ENCODE data around the gene MTMR11.
A peak's percentile ranks its signal among the peaks of the same experiment; 100 is the strongest.
"Not testable (repeated sequence)": the region's sequence is repeated elsewhere in the genome, so short reads cannot be mapped to it uniquely, and the experiment has no call there.

MTMR11 gene

DNA sequence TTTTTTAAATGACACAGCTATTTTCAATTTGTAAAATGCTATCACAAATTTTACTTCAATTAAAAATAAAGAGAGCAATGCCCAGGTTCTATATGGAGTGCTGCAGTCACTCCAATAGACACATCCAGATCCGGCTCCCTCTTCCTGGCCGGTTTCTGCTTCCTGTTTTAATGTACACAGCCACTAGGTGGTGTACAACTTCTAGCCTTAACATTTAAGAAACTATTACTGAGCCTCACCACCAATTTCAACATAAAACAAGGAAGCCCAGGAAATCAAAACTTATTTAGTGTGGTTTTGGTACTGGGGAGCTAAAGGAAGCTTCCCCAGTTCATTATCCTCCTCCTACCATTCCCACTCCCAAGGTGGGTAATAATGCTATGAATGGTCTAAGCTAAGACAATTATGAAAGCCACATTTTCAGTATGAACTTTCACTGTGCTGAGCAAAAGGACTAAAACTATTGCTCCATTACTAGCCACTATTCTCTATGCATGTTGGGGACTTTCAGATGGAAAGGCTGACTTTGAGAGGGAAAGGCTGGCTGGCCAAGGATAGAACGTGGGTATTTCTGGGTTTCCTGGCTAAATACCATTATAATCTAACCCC, 25.5 kb upstream of the MTMR11 start:
- DNase-seq (ENCODE audit: low read depth): peak; percentile 75
- TF ChIP-seq, protein P1, sequence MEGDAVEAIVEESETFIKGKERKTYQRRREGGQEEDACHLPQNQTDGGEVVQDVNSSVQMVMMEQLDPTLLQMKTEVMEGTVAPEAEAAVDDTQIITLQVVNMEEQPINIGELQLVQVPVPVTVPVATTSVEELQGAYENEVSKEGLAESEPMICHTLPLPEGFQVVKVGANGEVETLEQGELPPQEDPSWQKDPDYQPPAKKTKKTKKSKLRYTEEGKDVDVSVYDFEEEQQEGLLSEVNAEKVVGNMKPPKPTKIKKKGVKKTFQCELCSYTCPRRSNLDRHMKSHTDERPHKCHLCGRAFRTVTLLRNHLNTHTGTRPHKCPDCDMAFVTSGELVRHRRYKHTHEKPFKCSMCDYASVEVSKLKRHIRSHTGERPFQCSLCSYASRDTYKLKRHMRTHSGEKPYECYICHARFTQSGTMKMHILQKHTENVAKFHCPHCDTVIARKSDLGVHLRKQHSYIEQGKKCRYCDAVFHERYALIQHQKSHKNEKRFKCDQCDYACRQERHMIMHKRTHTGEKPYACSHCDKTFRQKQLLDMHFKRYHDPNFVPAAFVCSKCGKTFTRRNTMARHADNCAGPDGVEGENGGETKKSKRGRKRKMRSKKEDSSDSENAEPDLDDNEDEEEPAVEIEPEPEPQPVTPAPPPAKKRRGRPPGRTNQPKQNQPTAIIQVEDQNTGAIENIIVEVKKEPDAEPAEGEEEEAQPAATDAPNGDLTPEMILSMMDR (IDR thresholded peaks at IDR 0.05; ENCODE audit: low read depth, low read length, missing control alignments): peak; percentile 60
- in situ Hi-C loops (cut with HindIII; ENCODE audit: low sequenced_read_pairs): no loop called here
- no peak overlapping the region for H3K4me3 ChIP-seq (ENCODE audit: low read depth, low read length)

DNA sequence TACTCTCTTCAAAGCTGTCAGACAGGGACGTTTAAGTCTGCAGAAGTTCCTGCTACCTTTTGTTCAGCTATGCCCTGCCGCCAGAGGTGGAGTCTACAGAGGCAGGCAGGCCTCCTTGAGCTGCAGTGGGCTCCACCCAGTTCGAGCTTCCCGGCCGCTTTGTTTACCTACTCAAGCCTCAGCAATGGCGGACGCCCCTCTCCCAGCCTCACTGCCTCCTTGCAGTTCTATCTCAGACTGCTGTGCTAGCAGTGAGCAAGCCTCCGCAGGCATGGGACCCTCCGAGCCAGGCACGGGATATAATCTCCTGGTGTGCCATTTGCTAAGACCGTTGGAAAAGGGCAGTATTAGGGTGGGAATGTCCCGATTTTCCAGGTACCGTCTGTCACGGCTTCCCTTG, 20.9 kb upstream of the MTMR11 start:
- in situ Hi-C loops (cut with HindIII; ENCODE audit: low sequenced_read_pairs); H3K4me3 ChIP-seq (ENCODE audit: low read depth, low read length); DNase-seq (ENCODE audit: low read depth): not testable (repeated sequence)

DNA sequence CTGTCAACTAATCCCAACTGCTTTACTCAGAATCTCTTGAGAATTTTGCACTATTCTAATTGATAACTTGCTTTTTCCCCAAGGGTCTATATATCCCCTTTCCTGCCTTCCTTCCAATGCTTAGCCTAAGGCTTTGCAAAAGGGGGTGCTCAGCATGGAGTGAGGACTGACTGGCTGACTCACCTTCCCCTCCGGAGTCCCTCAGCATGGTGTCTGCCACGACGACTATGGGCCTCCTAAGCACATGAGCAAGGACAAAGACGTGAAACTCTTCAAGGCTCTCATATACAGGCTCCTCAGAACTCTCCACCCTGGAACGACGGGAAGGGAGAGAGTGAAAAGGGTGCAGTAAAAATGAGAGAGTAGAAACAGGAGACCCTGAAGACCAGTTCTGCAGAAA, 13.2 kb upstream of the MTMR11 start:
- no peak for DNase-seq (ENCODE audit: low read depth)
- in situ Hi-C loops (cut with HindIII; ENCODE audit: low sequenced_read_pairs): no loop called here
- TF ChIP-seq, protein P1 (IDR thresholded peaks at IDR 0.05; ENCODE audit: low read depth, low read length, missing control alignments): no peak
- H3K4me3 ChIP-seq (ENCODE audit: low read depth, low read length): no peak overlapping the region

DNA sequence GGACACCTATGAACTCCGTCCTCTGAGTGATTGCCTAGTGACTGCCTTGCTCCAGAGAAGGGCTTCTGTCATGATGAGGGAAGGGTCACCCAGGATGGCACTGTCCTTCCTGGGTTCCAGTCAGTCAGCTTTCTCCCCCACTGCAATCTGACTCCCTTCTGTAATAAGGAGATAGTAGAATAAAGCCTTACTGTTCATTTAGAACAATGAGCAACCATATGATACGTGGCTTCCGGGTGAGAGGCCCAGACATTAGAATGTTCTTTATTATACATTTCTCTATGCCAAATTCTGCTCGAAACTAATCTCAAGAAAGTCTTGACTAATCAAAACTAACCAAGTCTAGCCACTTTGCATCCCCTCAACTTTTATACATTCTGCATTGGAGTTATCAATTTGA, 8.5 kb upstream of the MTMR11 start:
- no peak for DNase-seq (ENCODE audit: low read depth)
- no peak overlapping the region for H3K4me3 ChIP-seq (ENCODE audit: low read depth, low read length)
- TF ChIP-seq, protein P1 (IDR thresholded peaks at IDR 0.05; ENCODE audit: low read depth, low read length, missing control alignments): no peak
- in situ Hi-C loops (cut with HindIII; ENCODE audit: low sequenced_read_pairs): no loop called here

- no peak for DNase-seq (ENCODE audit: low read depth)
- in situ Hi-C loops (cut with HindIII; ENCODE audit: low sequenced_read_pairs): no loop called here
- H3K4me3 ChIP-seq (ENCODE audit: low read depth, low read length): no peak overlapping the region
- TF ChIP-seq, protein P1 (IDR thresholded peaks at IDR 0.05; ENCODE audit: low read depth, low read length, missing control alignments): no peak
Observed at GRCh38 chr1:149942885-149943284, 6.2 kb upstream of the MTMR11 start.

- H3K4me3 ChIP-seq (ENCODE audit: low read depth, low read length): no peak overlapping the region
- no peak for DNase-seq (ENCODE audit: low read depth)
- in situ Hi-C loops (cut with HindIII; ENCODE audit: low sequenced_read_pairs): no loop called here
- TF ChIP-seq, protein P1 (IDR thresholded peaks at IDR 0.05; ENCODE audit: low read depth, low read length, missing control alignments): peak; percentile 58
Observed at GRCh38 chr1:149942207-149942606, 5.5 kb upstream of the MTMR11 start.

- no peak for DNase-seq (ENCODE audit: low read depth)
- TF ChIP-seq, protein P1 (IDR thresholded peaks at IDR 0.05; ENCODE audit: low read depth, low read length, missing control alignments): no peak
- no peak overlapping the region for H3K4me3 ChIP-seq (ENCODE audit: low read depth, low read length)
- in situ Hi-C loops (cut with HindIII; ENCODE audit: low sequenced_read_pairs): no loop called here
Observed at GRCh38 chr1:149940427-149940826, 3.7 kb upstream of the MTMR11 start.

DNA sequence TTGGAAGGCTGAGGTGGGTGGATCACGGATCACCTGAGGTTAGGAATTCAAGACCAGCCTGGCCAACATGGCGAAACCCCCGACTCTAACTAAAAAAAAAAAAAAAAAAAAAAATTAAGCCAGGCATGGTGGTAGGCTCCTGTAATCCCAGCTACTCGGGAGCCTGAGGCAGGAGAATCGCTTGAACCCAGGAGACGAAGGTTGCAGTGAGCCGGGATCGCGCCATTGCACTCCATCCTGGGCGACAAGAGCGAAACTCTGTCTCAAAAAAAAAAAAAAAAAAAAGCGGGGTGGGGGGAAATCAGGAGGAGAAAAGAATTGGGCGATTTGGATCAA, 2.0 kb upstream of the MTMR11 start:
- DNase-seq (ENCODE audit: low read depth); H3K4me3 ChIP-seq (ENCODE audit: low read depth, low read length); in situ Hi-C loops (cut with HindIII; ENCODE audit: low sequenced_read_pairs): not testable (repeated sequence)
